Liver (tissue), 9 donors: ENCODE measurements around the gene RNU6-1. TPM values are rescaled to one million over a fixed set of nuclear protein-coding genes. Genes with fewer than 3 reads are reported as not detected.

Experiments used
- DNase-seq: peaks from one replicate; pipeline ENCODE4 v3.0.0-alpha.2; 2017; ENCODE audit warnings: low spot score
- H3K27ac ChIP-seq, 2 donors: one replicate each; pipeline ENCODE4 v1.7.0; 2013; ENCODE audit warnings: inconsistent platforms in 2 of 2, low read length in 2 of 2, control low read depth in 1 of 2, low read depth in 1 of 2, mild to moderate bottlenecking in 1 of 2
- H3K27me3 ChIP-seq, 4 donors: one replicate each; pipeline versions ENCODE4 v1.6.1 to v1.7.0; 2013; ENCODE audit warnings: low read length in 3 of 4, inconsistent platforms in 1 of 4, mild to moderate bottlenecking in 1 of 4, moderate library complexity in 1 of 4; ENCODE audit not compliant: control insufficient read depth in 4 of 4, insufficient read depth in 4 of 4
- H3K36me3 ChIP-seq, 4 donors: one replicate each; pipeline versions ENCODE4 v1.6.1 to v1.7.0; 2013; ENCODE audit warnings: low read length in 3 of 4, mild to moderate bottlenecking in 3 of 4, low read depth in 1 of 4, moderate library complexity in 1 of 4; ENCODE audit not compliant: control insufficient read depth in 4 of 4, insufficient read depth in 3 of 4
- H3K4me1 ChIP-seq, 4 donors: one replicate each; pipeline versions ENCODE4 v1.6.1 to v1.7.0; 2013; ENCODE audit warnings: low read length in 3 of 4, mild to moderate bottlenecking in 3 of 4, moderate library complexity in 1 of 4; ENCODE audit not compliant: control insufficient read depth in 4 of 4, insufficient read depth in 4 of 4
- H3K4me3 ChIP-seq, 3 donors: one replicate each; pipeline versions ENCODE4 v1.6.1 to v1.7.0; 2013; ENCODE audit warnings: low read length in 3 of 3, control low read depth in 1 of 3, low read depth in 1 of 3, mild to moderate bottlenecking in 1 of 3
- H3K9ac ChIP-seq, 2 donors: one replicate each; pipeline ENCODE4 v1.7.0; 2013; ENCODE audit warnings: low read length in 2 of 2, mild to moderate bottlenecking in 2 of 2, moderate library complexity in 2 of 2, control low read depth in 1 of 2, low read depth in 1 of 2
- H3K9me3 ChIP-seq, 4 donors: one replicate each; pipeline versions ENCODE4 v1.6.1 to v1.7.0; 2013; ENCODE audit warnings: low read length in 3 of 4; ENCODE audit not compliant: control insufficient read depth in 4 of 4
- ATF3 ChIP-seq: IDR thresholded peaks from 2 replicates; pipeline ENCODE4 v1.6.1; 2016; ENCODE audit warnings: antibody characterized with exemption
- EGR1 ChIP-seq, 2 donors: IDR thresholded peaks; 2 replicates each; pipeline ENCODE4 v1.6.1; 2016 to 2018; ENCODE audit warnings: antibody characterized with exemption in 2 of 2, low read depth in 2 of 2
- FOXA2 ChIP-seq: IDR thresholded peaks from 2 replicates; pipeline ENCODE4 v1.6.1; 2016; ENCODE audit warnings: antibody characterized with exemption
- GABPA ChIP-seq, 2 donors: IDR thresholded peaks in 1 of 2; conservative IDR thresholded peaks in 1 of 2; 2 replicates each; pipeline ENCODE4 v1.6.1; 2016; ENCODE audit warnings: antibody characterized with exemption in 2 of 2, mild to moderate bottlenecking in 1 of 2, moderate library complexity in 1 of 2
- HNF4A ChIP-seq, 2 donors: conservative IDR thresholded peaks; 2 replicates each; pipeline ENCODE4 v1.6.1; 2016; ENCODE audit warnings: antibody characterized with exemption in 2 of 2, mild to moderate bottlenecking in 2 of 2
- HNF4G ChIP-seq: IDR thresholded peaks from 2 replicates; pipeline ENCODE4 v1.6.1; 2016; ENCODE audit warnings: antibody characterized with exemption
- JUND ChIP-seq, 2 donors: IDR thresholded peaks; 2 replicates each; pipeline ENCODE4 v1.6.1; 2016; ENCODE audit warnings: antibody characterized with exemption in 2 of 2
- NR2F2 ChIP-seq: IDR thresholded peaks from 2 replicates; pipeline ENCODE4 v1.6.1; 2016; ENCODE audit warnings: antibody characterized with exemption
- RAD21 ChIP-seq, 2 donors: IDR thresholded peaks; 2 replicates each; pipeline ENCODE4 v1.6.1; 2016; ENCODE audit warnings: antibody characterized with exemption in 2 of 2, mild to moderate bottlenecking in 2 of 2
- REST ChIP-seq: IDR thresholded peaks from 2 replicates; pipeline ENCODE4 v1.6.1; 2016; ENCODE audit warnings: antibody characterized with exemption, mild to moderate bottlenecking
- RXRA ChIP-seq, 2 donors: IDR thresholded peaks; 2 replicates each; pipeline ENCODE4 v1.6.1; 2017 to 2018; ENCODE audit warnings: antibody characterized with exemption in 2 of 2, mild to moderate bottlenecking in 1 of 2
- SP1 ChIP-seq: IDR thresholded peaks from 2 replicates; pipeline ENCODE4 v1.6.1; 2018; ENCODE audit warnings: antibody characterized with exemption, mild to moderate bottlenecking
- ZBTB33 ChIP-seq: IDR thresholded peaks from 2 replicates; pipeline ENCODE4 v1.6.1; 2016; ENCODE audit warnings: antibody characterized with exemption
- WGBS: extraction: QIAGEN DNeasy Blood & Tissue Kit; methylation state at CpG from one replicate; pipeline ENCODE4 v1.1.7; 2013; 5-methylcytosine and 5-hydroxymethylcytosine counted together
- polyA plus RNA-seq, 2 donors: library from polyadenylated mRNA; stranded (reverse) in 1 of 2; unstranded in 1 of 2; fragments of 200-250 nt in 1 of 2; fragments of >200 nt in 1 of 2; fragmentation: Nextera tagmentation in 1 of 2; extraction: Ambion mirVana in 1 of 2; gene quantifications; one replicate each; pipeline versions ENCODE4 v1.2.1 to v1.2.3, GENCODE V29; 2013 to 2015
- total RNA-seq, 2 donors: library from RNA; depleted of rRNA; stranded (reverse); fragments of >200 nt; gene quantifications; one replicate each; pipeline ENCODE4 v1.2.3, GENCODE V29; 2014
- donor health status: healthy.
- donor health status: healthy.
- donor health status: healthy.
- donor health status: healthy.
- donor health status: healthy.

Gene RNU6-1
- total and polyA plus RNA-seq, 4 donors: not detected

- 95% methylated on average over 5 of the region's 5 CpGs for WGBS
- peaks cover 0 to 8% (median 2%) of the 10 kb centered on the region in 4 donors for H3K36me3 ChIP-seq
- H3K4me1 ChIP-seq: no peaks in the 10 kb centered on the region
- TF ChIP-seq EGR1 (IDR thresholded peaks at IDR 0.05; ENCODE audit: low read depth in 2 of 2) (no peak), REST (no peak), SP1 (no peak), RAD21 (IDR thresholded peaks at IDR 0.05) (no peak), NR2F2 (no peak)
- H3K27me3 ChIP-seq: no peaks in the 10 kb centered on the region
- DNase-seq: no peak
- no peaks in the 10 kb centered on the region for H3K9me3 ChIP-seq
- H3K4me3 ChIP-seq: no peak overlapping the region
- H3K27ac ChIP-seq: no peak overlapping the region
- H3K9ac ChIP-seq: no peak overlapping the region
Observed at GRCh38 chr15:67807141-67807540, 32.7 kb downstream of the RNU6-1 start.

- TF ChIP-seq FOXA2: no peak
- no peak for TF ChIP-seq GABPA (IDR thresholded peaks at IDR 0.05 in 1 of 2, conservative IDR thresholded peaks at IDR 0.05 in 1 of 2)
- no peak for TF ChIP-seq EGR1 (IDR thresholded peaks at IDR 0.05; ENCODE audit: low read depth in 2 of 2)
- TF ChIP-seq HNF4G: no peak
- no peak for TF ChIP-seq ZBTB33
- TF ChIP-seq HNF4A (conservative IDR thresholded peaks at IDR 0.05): no peak
- no peak for TF ChIP-seq RXRA (IDR thresholded peaks at IDR 0.05)
- no peak for TF ChIP-seq ATF3
- TF ChIP-seq NR2F2: no peak
- TF ChIP-seq JUND (IDR thresholded peaks at IDR 0.05): no peak
- peaks cover 0 to 8% (median 2%) of the 10 kb centered on the region in 4 donors for H3K36me3 ChIP-seq
- WGBS: 98% methylated on average over 18 of the region's 18 CpGs
- no peak for DNase-seq
- H3K9me3 ChIP-seq: no peaks in the 10 kb centered on the region
- no peak overlapping the region for H3K9ac ChIP-seq
- H3K27ac ChIP-seq: no peak overlapping the region
- H3K27me3 ChIP-seq: no peaks in the 10 kb centered on the region
- no peak overlapping the region for H3K4me3 ChIP-seq
- H3K4me1 ChIP-seq: no peaks in the 10 kb centered on the region
Observed at GRCh38 chr15:67806536-67806935, 33.3 kb downstream of the RNU6-1 start.
